HCT116 (cell line): ENCODE results near the gene CHRNA9. TPM values are rescaled to one million over a fixed set of nuclear protein-coding genes. Genes with fewer than 3 reads are reported as not detected.

Experiments used
- ATAC-seq: fragments of 200-7000 bp; cut with Tn5 transposase; 2 replicates; pipeline ENCODE4 v1.9.1; 2020; ENCODE audit warnings: mild to moderate bottlenecking, moderate library complexity
- BruUV-seq: library from RNA; stranded (reverse); fragments of 400-500 nt; replicated peaks from 2 replicates; lab custom pipeline; 2021; lab: Mats Ljungman, UMichigan
- CTCF ChIA-PET: fragments of 300-600 bp; sonication (Branson Sonifier 250); formaldehyde crosslinking; loops from one replicate; lab custom pipeline; 2021; ENCODE audit warnings: antibody characterized with exemption; lab: Charles Lee
- POLR2A ChIA-PET: fragments of 300-600, 350-600 bp; sonication (Branson Sonifier 250); formaldehyde crosslinking; loops from one replicate; lab custom pipeline; 2021; ENCODE audit warnings: antibody characterized with exemption; lab: Charles Lee
- RAD21 ChIA-PET, 2 experiments: fragments of 300-600 bp; sonication (Branson Sonifier 250); formaldehyde crosslinking; loops; one replicate each; lab custom pipeline; 2023; ENCODE audit warnings: low total read pairs in 2 of 2; ENCODE audit not compliant: uncharacterized antibody in 2 of 2, unreplicated experiment in 2 of 2, low non-redundant PET in 1 of 2; lab: Charles Lee
- DNase-seq: peaks from one replicate; pipeline ENCODE4 v3.0.0-alpha.2; 2010; ENCODE audit warnings: low read depth, low spot score
- H2AFZ ChIP-seq: fragments of 200-600 bp; shearing (Covaris generic), sonication (generic); 2 replicates; pipeline ENCODE4 v1.6.1; 2017; ENCODE audit warnings: low read depth, mixed run types, mixed read lengths, antibody characterized with exemption, low read length; ENCODE audit not compliant: poor library complexity, severe bottlenecking
- H3K27ac ChIP-seq: 2 replicates; pipeline ENCODE4 v1.5.1; 2012; ENCODE audit warnings: low read depth, low read length
- H3K27me3 ChIP-seq: fragments of 200-600 bp; sonication (generic); 2 replicates; pipeline ENCODE4 v1.6.1; 2016; ENCODE audit warnings: mixed run types, low read length, mixed read lengths; ENCODE audit not compliant: insufficient read depth
- H3K36me3 ChIP-seq, 2 experiments: fragments of 200-500 bp in 1 of 2; fragments of 200-600 bp in 1 of 2; sonication (Bioruptor generic) in 1 of 2; sonication (generic) in 1 of 2; 2 replicates each; pipeline versions ENCODE4 v1.5.1 to v1.6.1; 2014 to 2016; ENCODE audit warnings: low read length in 2 of 2, inconsistent platforms in 1 of 2, mixed read lengths in 1 of 2, mixed run types in 1 of 2; ENCODE audit not compliant: insufficient read depth in 2 of 2, control insufficient read depth in 1 of 2
- H3K4me1 ChIP-seq, 2 experiments: fragments of 200-600 bp in 1 of 2; sonication (generic) in 1 of 2; 2 replicates each; pipeline versions ENCODE4 v1.5.1 to v1.6.1; 2012 to 2017; ENCODE audit warnings: low read length in 2 of 2, inconsistent platforms in 1 of 2, mild to moderate bottlenecking in 1 of 2, mixed read lengths in 1 of 2, mixed run types in 1 of 2, moderate library complexity in 1 of 2; ENCODE audit not compliant: insufficient read depth in 2 of 2, control insufficient read depth in 1 of 2
- H3K4me2 ChIP-seq: fragments of 200-600 bp; sonication (generic); 2 replicates; pipeline ENCODE4 v1.6.1; 2017; ENCODE audit warnings: mixed run types, low read length, mixed read lengths
- H3K4me3 ChIP-seq, 2 experiments: fragments of 200-600 bp in 1 of 2; sonication (generic) in 1 of 2; replicated peaks in 1 of 2; 2 replicates each; pipeline ENCODE4 v1.5.1; 2011 to 2016; ENCODE audit warnings: low read length in 2 of 2, control low read depth in 1 of 2, low read depth in 1 of 2, mild to moderate bottlenecking in 1 of 2, mixed read lengths in 1 of 2, mixed run types in 1 of 2
- H3K79me2 ChIP-seq: fragments of 200-600 bp; sonication (generic); 2 replicates; pipeline ENCODE4 v1.6.1; 2017; ENCODE audit warnings: mild to moderate bottlenecking, mixed run types, low read length, moderate library complexity, mixed read lengths; ENCODE audit not compliant: insufficient read depth
- H3K9ac ChIP-seq: fragments of 200-600 bp; sonication (generic); 2 replicates; pipeline ENCODE4 v1.6.1; 2016; ENCODE audit warnings: low read length, mixed read lengths
- H3K9me2 ChIP-seq: fragments of 200-600 bp; sonication (generic), shearing (Covaris generic); 2 replicates; pipeline ENCODE4 v1.6.1; 2017; ENCODE audit warnings: mixed run types, mild to moderate bottlenecking, moderate library complexity; ENCODE audit not compliant: insufficient read depth
- H3K9me3 ChIP-seq, 2 experiments: fragments of 200-500 bp in 1 of 2; fragments of 200-600 bp in 1 of 2; sonication (Bioruptor generic) in 1 of 2; sonication (generic) in 1 of 2; 2 replicates each; pipeline ENCODE4 v1.6.1; 2014 to 2017; ENCODE audit warnings: low read length in 2 of 2, mixed read lengths in 2 of 2, inconsistent platforms in 1 of 2, low read depth in 1 of 2, mild to moderate bottlenecking in 1 of 2, mixed run types in 1 of 2, moderate library complexity in 1 of 2; ENCODE audit not compliant: control insufficient read depth in 1 of 2, insufficient read depth in 1 of 2
- H4K20me1 ChIP-seq: fragments of 200-600 bp; sonication (generic), shearing (Covaris generic); 2 replicates; pipeline ENCODE4 v1.6.1; 2017; ENCODE audit warnings: mixed run types, mild to moderate bottlenecking, moderate library complexity; ENCODE audit not compliant: insufficient read depth
- CBX3 ChIP-seq: IDR thresholded peaks from 2 replicates; pipeline ENCODE4 v1.6.1; 2012; ENCODE audit warnings: low read depth
- EGR1 ChIP-seq: IDR thresholded peaks from 2 replicates; pipeline ENCODE4 v1.6.1; 2012; ENCODE audit warnings: low read depth
- ELF1 ChIP-seq: IDR thresholded peaks from 2 replicates; pipeline ENCODE4 v1.6.1; 2012; ENCODE audit warnings: low read depth, borderline replicate concordance
- EZH2 ChIP-seq: fragments of 200-600 bp; sonication (generic); IDR thresholded peaks from 2 replicates; pipeline ENCODE4 v1.6.1; 2017; ENCODE audit warnings: antibody characterized with exemption, mixed run types
- EZH2phosphoT487 ChIP-seq: fragments of 200-600 bp; IDR thresholded peaks from 2 replicates; pipeline ENCODE4 v1.6.1; 2018; ENCODE audit warnings: antibody characterized with exemption, borderline replicate concordance
- FOSL1 ChIP-seq: IDR thresholded peaks from 2 replicates; pipeline ENCODE4 v1.6.1; 2012; ENCODE audit warnings: low read depth
- JUND ChIP-seq: IDR thresholded peaks from 2 replicates; pipeline ENCODE4 v1.6.1; 2012
- POLR2A ChIP-seq: IDR thresholded peaks from 2 replicates; pipeline ENCODE4 v1.7.0; 2011; ENCODE audit warnings: borderline replicate concordance; ENCODE audit not compliant: insufficient read depth, insufficient read length; ENCODE audit errors: extremely low read depth
- POLR2AphosphoS5 ChIP-seq: IDR thresholded peaks from 2 replicates; pipeline ENCODE4 v1.6.1; 2011; ENCODE audit warnings: mild to moderate bottlenecking, low read depth, low read length, moderate library complexity
- RAD21 ChIP-seq: IDR thresholded peaks from 2 replicates; pipeline ENCODE4 v1.6.1; 2012; ENCODE audit warnings: low read depth, mild to moderate bottlenecking
- SIN3A ChIP-seq: IDR thresholded peaks from 2 replicates; pipeline ENCODE4 v1.6.1; 2012; ENCODE audit warnings: low read depth
- TCF7L2 ChIP-seq: IDR thresholded peaks from 2 replicates; pipeline ENCODE4 v1.7.0; 2011; ENCODE audit warnings: borderline replicate concordance, inconsistent platforms; ENCODE audit not compliant: insufficient read depth, insufficient read length; ENCODE audit errors: extremely low read depth
- YY1 ChIP-seq: IDR thresholded peaks from 2 replicates; pipeline ENCODE4 v1.6.1; 2011; ENCODE audit warnings: low read length, low read depth, moderate library complexity, mild to moderate bottlenecking; ENCODE audit not compliant: insufficient replicate concordance; ENCODE audit errors: extremely low read depth
- ZFX ChIP-seq: fragments of 450-650 bp; IDR thresholded peaks from 2 replicates; pipeline ENCODE4 v1.6.1; 2017
- ZNF274 ChIP-seq: fragments of 200-500 bp; sonication (Bioruptor generic); IDR thresholded peaks from 2 replicates; pipeline ENCODE4 v1.6.1; 2014; ENCODE audit warnings: mild to moderate bottlenecking, low read depth, low read length, inconsistent platforms
- intact Hi-C: fragments of 100-400 bp; cut with micrococcal nuclease; formaldehyde crosslinking; loops from 2 replicates; pipeline ENCODE4 v1.10.0; 2022
- total RNA-seq: library from RNA; stranded (reverse); gene quantifications from one replicate; pipeline ENCODE4 v1.2.1, GENCODE V29; 2021; ENCODE audit not compliant: unreplicated experiment
- TF ChIP-seq, protein P1 (sequence below): IDR thresholded peaks from 2 replicates; pipeline ENCODE4 v1.6.1; 2012; ENCODE audit warnings: low read depth
- TF ChIP-seq, protein P2 (sequence below): IDR thresholded peaks from 2 replicates; pipeline ENCODE4 v1.6.1; 2012
- TF ChIP-seq, protein P3 (sequence below): IDR thresholded peaks from 2 replicates; pipeline ENCODE4 v1.6.1; 2012

The CHRNA9 gene
- total RNA-seq, 1 experiment from 2014 or later = not detected

DNA sequence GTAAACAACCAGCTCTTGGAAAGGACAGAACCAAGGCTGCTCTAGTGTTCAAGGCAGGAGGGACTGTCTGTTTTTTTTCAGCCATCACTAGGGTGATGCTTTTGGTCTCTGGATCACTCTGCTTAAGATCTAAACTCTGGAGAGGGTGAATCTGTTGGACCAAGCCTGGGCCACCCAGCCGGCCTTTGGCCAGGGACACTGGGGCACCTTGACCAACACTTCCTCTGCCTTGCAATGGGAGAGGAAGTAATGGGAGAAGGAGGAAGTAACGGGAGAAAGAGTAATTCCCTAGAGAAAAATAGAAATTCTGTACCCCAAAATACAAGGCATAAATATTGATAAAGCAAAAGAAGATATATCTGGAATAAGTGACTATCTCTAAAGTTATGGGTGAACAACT lies 12.9 kb downstream of the CHRNA9 start:
- CTCF ChIA-PET = no interaction called here
- DNase-seq (no peak), ATAC-seq (no peak)
- Histone ChIP-seq H3K4me1 (no peaks in the 10 kb centered on the region), H3K4me3 (no peak overlapping the region), H3K4me2 (no peak overlapping the region), H3K9ac (no peak overlapping the region), H4K20me1 (no peaks in the 10 kb centered on the region), H3K36me3 (no peaks in the 10 kb centered on the region), H3K79me2 (no peaks in the 10 kb centered on the region), H3K9me2 (no peaks in the 10 kb centered on the region), H3K27ac (no peak overlapping the region), H3K9me3 (no peaks in the 10 kb centered on the region), H2AFZ (no peak overlapping the region), H3K27me3 (no peaks in the 10 kb centered on the region)
- TF ChIP-seq YY1 (no peak), EGR1 (no peak), SIN3A (no peak)
- intact Hi-C loops = no loop called here
- RAD21 ChIA-PET = no interaction called here
- BruUV-seq = no TSS peak
- POLR2A ChIA-PET = no interaction called here

DNA sequence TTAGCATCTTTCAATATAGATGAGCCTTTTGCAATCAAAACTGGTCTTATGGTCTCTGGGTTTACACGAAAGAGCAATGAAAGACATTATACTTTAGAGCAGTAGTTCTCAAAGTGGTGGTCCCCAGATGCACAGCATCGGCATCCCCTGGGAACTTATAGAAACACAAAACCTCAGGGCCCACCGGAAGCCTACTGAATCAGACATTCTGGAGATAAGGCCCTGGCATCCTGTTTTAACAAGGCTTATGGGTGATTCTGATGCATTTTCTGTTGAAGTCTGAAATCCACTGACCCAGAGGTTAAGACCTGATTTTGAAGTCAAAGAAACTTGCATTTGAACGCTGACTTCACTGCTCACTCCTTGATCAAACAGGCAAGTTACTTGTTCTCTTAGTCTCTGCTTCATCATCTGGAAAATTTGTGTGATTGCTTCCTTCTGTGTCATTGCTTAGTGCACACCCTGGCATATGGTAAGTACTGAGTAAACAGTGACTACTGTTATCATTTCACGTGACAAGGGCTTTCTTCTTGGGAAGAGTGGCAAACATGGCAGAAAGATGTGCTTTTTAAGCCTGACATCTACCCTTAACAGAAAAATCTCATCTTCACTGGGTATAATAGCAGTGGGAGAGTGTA lies 14.5 kb downstream of the CHRNA9 start:
- Histone ChIP-seq H4K20me1 (no peaks in the 10 kb centered on the region), H3K4me2 (no peak overlapping the region), H3K79me2 (no peaks in the 10 kb centered on the region), H3K9me3 (no peaks in the 10 kb centered on the region), H3K36me3 (no peaks in the 10 kb centered on the region), H3K9ac (no peak overlapping the region), H3K4me3 (no peak overlapping the region), H3K4me1 (no peaks in the 10 kb centered on the region), H3K27ac (no peak overlapping the region), H2AFZ (no peak overlapping the region), H3K9me2 (no peaks in the 10 kb centered on the region), H3K27me3 (no peaks in the 10 kb centered on the region)
- DNase-seq (no peak), ATAC-seq (no peak)
- RAD21 ChIA-PET = no interaction called here
- intact Hi-C loops = no loop called here
- CTCF ChIA-PET = interaction anchor here (0.7 kb wide), 1 partner anchor 866 kb away, joined by 3 read pairs; no protein-coding TSS in a partner anchor
- no TSS peak for BruUV-seq
- POLR2A ChIA-PET = no interaction called here
- TF ChIP-seq TCF7L2 (no peak), POLR2AphosphoS5 (no peak), EZH2phosphoT487 (no peak), FOSL1 (no peak), YY1 (no peak), ZNF274 (no peak), RAD21 (no peak), SIN3A (no peak), POLR2A (no peak), ZFX (no peak), EGR1 (no peak), ELF1 (no peak), EZH2 (no peak), CBX3 (no peak), JUND (no peak)
- TF ChIP-seq, protein P1, sequence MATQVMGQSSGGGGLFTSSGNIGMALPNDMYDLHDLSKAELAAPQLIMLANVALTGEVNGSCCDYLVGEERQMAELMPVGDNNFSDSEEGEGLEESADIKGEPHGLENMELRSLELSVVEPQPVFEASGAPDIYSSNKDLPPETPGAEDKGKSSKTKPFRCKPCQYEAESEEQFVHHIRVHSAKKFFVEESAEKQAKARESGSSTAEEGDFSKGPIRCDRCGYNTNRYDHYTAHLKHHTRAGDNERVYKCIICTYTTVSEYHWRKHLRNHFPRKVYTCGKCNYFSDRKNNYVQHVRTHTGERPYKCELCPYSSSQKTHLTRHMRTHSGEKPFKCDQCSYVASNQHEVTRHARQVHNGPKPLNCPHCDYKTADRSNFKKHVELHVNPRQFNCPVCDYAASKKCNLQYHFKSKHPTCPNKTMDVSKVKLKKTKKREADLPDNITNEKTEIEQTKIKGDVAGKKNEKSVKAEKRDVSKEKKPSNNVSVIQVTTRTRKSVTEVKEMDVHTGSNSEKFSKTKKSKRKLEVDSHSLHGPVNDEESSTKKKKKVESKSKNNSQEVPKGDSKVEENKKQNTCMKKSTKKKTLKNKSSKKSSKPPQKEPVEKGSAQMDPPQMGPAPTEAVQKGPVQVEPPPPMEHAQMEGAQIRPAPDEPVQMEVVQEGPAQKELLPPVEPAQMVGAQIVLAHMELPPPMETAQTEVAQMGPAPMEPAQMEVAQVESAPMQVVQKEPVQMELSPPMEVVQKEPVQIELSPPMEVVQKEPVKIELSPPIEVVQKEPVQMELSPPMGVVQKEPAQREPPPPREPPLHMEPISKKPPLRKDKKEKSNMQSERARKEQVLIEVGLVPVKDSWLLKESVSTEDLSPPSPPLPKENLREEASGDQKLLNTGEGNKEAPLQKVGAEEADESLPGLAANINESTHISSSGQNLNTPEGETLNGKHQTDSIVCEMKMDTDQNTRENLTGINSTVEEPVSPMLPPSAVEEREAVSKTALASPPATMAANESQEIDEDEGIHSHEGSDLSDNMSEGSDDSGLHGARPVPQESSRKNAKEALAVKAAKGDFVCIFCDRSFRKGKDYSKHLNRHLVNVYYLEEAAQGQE = no peak
- TF ChIP-seq, protein P2, sequence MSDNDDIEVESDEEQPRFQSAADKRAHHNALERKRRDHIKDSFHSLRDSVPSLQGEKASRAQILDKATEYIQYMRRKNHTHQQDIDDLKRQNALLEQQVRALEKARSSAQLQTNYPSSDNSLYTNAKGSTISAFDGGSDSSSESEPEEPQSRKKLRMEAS = no peak
- TF ChIP-seq, protein P3, sequence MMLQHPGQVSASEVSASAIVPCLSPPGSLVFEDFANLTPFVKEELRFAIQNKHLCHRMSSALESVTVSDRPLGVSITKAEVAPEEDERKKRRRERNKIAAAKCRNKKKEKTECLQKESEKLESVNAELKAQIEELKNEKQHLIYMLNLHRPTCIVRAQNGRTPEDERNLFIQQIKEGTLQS = no peak
